IPS-20b (cell line): ENCODE data around the gene CDH4.

ENCODE experiments used
- H3K27ac ChIP-seq: one replicate; pipeline ENCODE4 v1.5.1; 2013; ENCODE audit warnings: low read length
- H3K27me3 ChIP-seq: 2 replicates; pipeline ENCODE4 v1.6.1; 2013; ENCODE audit warnings: mild to moderate bottlenecking, low read length, inconsistent platforms; ENCODE audit not compliant: insufficient read depth
- H3K36me3 ChIP-seq: 2 replicates; pipeline ENCODE4 v1.6.1; 2013; ENCODE audit warnings: low read depth, mild to moderate bottlenecking, inconsistent platforms, low read length, moderate library complexity; ENCODE audit not compliant: insufficient read depth
- H3K4me1 ChIP-seq: 2 replicates; pipeline ENCODE4 v1.6.1; 2013; ENCODE audit warnings: mild to moderate bottlenecking, control low read depth, inconsistent platforms, low read length, moderate library complexity; ENCODE audit not compliant: insufficient read depth
- H3K4me3 ChIP-seq: 2 replicates; pipeline ENCODE4 v1.5.1; 2013; ENCODE audit warnings: mild to moderate bottlenecking, low read length, inconsistent platforms
- H3K9ac ChIP-seq: 2 replicates; pipeline ENCODE4 v1.6.1; 2013; ENCODE audit warnings: low read depth, mild to moderate bottlenecking, inconsistent platforms, low read length, moderate library complexity
- H3K9me3 ChIP-seq: 2 replicates; pipeline ENCODE4 v1.6.1; 2013; ENCODE audit warnings: mild to moderate bottlenecking, low read depth, low read length, inconsistent platforms; ENCODE audit not compliant: insufficient read depth

Gene CDH4

GRCh38 chr20:61720348-61720696 is 468.3 kb downstream of the CDH4 start:
- Histone ChIP-seq H3K9ac (no peak overlapping the region), H3K36me3 (no peaks in the 10 kb centered on the region), H3K4me3 (no peak overlapping the region; the same call in 1 of the 2 replicates), H3K27ac (no peak overlapping the region), H3K27me3 (peaks cover 37% of the 10 kb centered on the region), H3K9me3 (peaks cover 8% of the 10 kb centered on the region; the same call in 1 of the 2 replicates), H3K4me1 (peaks cover 12% of the 10 kb centered on the region; the same call in 1 of the 2 replicates)

GRCh38 chr20:61722146-61722678 is 470.2 kb downstream of the CDH4 start:
- Histone ChIP-seq H3K9ac (no peak overlapping the region), H3K27me3 (peaks cover 40% of the 10 kb centered on the region), H3K27ac (no peak overlapping the region), H3K9me3 (no peaks in the 10 kb centered on the region), H3K4me1 (peaks cover 12% of the 10 kb centered on the region; the same call in 1 of the 2 replicates), H3K36me3 (no peaks in the 10 kb centered on the region), H3K4me3 (no peak overlapping the region)

- Histone ChIP-seq H3K9ac (no peak overlapping the region), H3K4me3 (no peak overlapping the region), H3K36me3 (no peaks in the 10 kb centered on the region), H3K9me3 (no peaks in the 10 kb centered on the region), H3K4me1 (peaks cover 12% of the 10 kb centered on the region; the same call in 1 of the 2 replicates), H3K27me3 (peaks cover 31% of the 10 kb centered on the region), H3K27ac (no peak overlapping the region)
Observed at GRCh38 chr20:61723529-61724257, 471.6 kb downstream of the CDH4 start.

GRCh38 chr20:61724376-61724775 is 472.3 kb downstream of the CDH4 start:
- H3K27ac ChIP-seq = no peak overlapping the region

GRCh38 chr20:61725145-61725544 is 473.1 kb downstream of the CDH4 start:
- Histone ChIP-seq H3K4me1 (no peaks in the 10 kb centered on the region; the same call in 1 of the 2 replicates), H3K36me3 (no peaks in the 10 kb centered on the region), H3K4me3 (no peak overlapping the region), H3K9ac (no peak overlapping the region), H3K9me3 (no peaks in the 10 kb centered on the region), H3K27ac (no peak overlapping the region), H3K27me3 (peaks cover 29% of the 10 kb centered on the region)

More at GRCh38 chr20:61724376-61724775, 472.3 kb downstream of the CDH4 start:
- Histone ChIP-seq H3K27me3 (peaks cover 27% of the 10 kb centered on the region), H3K4me1 (peaks cover 5% of the 10 kb centered on the region; the same call in 1 of the 2 replicates), H3K9ac (no peak overlapping the region), H3K36me3 (no peaks in the 10 kb centered on the region), H3K4me3 (no peak overlapping the region), H3K9me3 (no peaks in the 10 kb centered on the region)

GRCh38 chr20:61725966-61726365 is 473.9 kb downstream of the CDH4 start:
- Histone ChIP-seq H3K4me1 (no peaks in the 10 kb centered on the region), H3K36me3 (no peaks in the 10 kb centered on the region), H3K9ac (no peak overlapping the region), H3K27me3 (peaks cover 21% of the 10 kb centered on the region), H3K27ac (no peak overlapping the region), H3K4me3 (no peak overlapping the region), H3K9me3 (no peaks in the 10 kb centered on the region)

GRCh38 chr20:61726979-61727378 is 474.9 kb downstream of the CDH4 start:
- no peaks in the 10 kb centered on the region for H3K36me3 ChIP-seq
- H3K27me3 ChIP-seq = peaks cover 13% of the 10 kb centered on the region
- H3K9ac ChIP-seq = no peak overlapping the region
- no peak overlapping the region for H3K4me3 ChIP-seq
- H3K27ac ChIP-seq = no peak overlapping the region
- H3K9me3 ChIP-seq = no peaks in the 10 kb centered on the region
- no peaks in the 10 kb centered on the region for H3K4me1 ChIP-seq

GRCh38 chr20:61727761-61728160 is 475.7 kb downstream of the CDH4 start:
- Histone ChIP-seq H3K9ac (no peak overlapping the region), H3K27me3 (peaks cover 13% of the 10 kb centered on the region), H3K4me3 (no peak overlapping the region), H3K36me3 (no peaks in the 10 kb centered on the region), H3K27ac (no peak overlapping the region), H3K4me1 (no peaks in the 10 kb centered on the region), H3K9me3 (no peaks in the 10 kb centered on the region)

- no peak overlapping the region for H3K27ac ChIP-seq
- no peak overlapping the region for H3K9ac ChIP-seq
- no peaks in the 10 kb centered on the region for H3K36me3 ChIP-seq
- peaks cover 13% of the 10 kb centered on the region for H3K27me3 ChIP-seq
- no peaks in the 10 kb centered on the region for H3K9me3 ChIP-seq
- no peak overlapping the region for H3K4me3 ChIP-seq
- H3K4me1 ChIP-seq = no peaks in the 10 kb centered on the region
Observed at GRCh38 chr20:61728326-61728725, 476.3 kb downstream of the CDH4 start.

- H3K27ac ChIP-seq = no peak overlapping the region
- no peaks in the 10 kb centered on the region for H3K4me1 ChIP-seq
- peaks cover 13% of the 10 kb centered on the region for H3K27me3 ChIP-seq
- H3K9ac ChIP-seq = no peak overlapping the region
- H3K4me3 ChIP-seq = no peak overlapping the region
- H3K9me3 ChIP-seq = no peaks in the 10 kb centered on the region
- no peaks in the 10 kb centered on the region for H3K36me3 ChIP-seq
Observed at GRCh38 chr20:61728786-61729770, 477.0 kb downstream of the CDH4 start.

GRCh38 chr20:61730631-61731362 is 478.7 kb downstream of the CDH4 start:
- Histone ChIP-seq H3K36me3 (no peaks in the 10 kb centered on the region), H3K9ac (no peak overlapping the region), H3K4me1 (no peaks in the 10 kb centered on the region), H3K4me3 (no peak overlapping the region), H3K27me3 (peaks cover 13% of the 10 kb centered on the region), H3K27ac (no peak overlapping the region), H3K9me3 (no peaks in the 10 kb centered on the region)
